Activated CD8-positive, alpha-beta T cell treated with anti-CD3 and anti-CD28 coated beads for 36 hours (primary cell): ENCODE measurements around the gene ADPRHL1. TPM values are rescaled to one million over a fixed set of nuclear protein-coding genes. Genes with fewer than 3 reads are reported as not detected.

Experiments
- ATAC-seq: fragments of 200-7000 bp; cut with Tn5 transposase; one replicate; pipeline ENCODE4 v1.10.0; 2021; ENCODE audit warnings: mild to moderate bottlenecking, moderate library complexity
- CTCF ChIA-PET: fragments of 350-600 bp; sonication (Branson Sonifier 250); formaldehyde crosslinking; loops from one replicate; lab custom pipeline; 2021; ENCODE audit warnings: antibody characterized with exemption; lab: Charles Lee
- POLR2A ChIA-PET: fragments of 350-600 bp; sonication (Branson Sonifier 250); formaldehyde crosslinking; loops from one replicate; lab custom pipeline; 2021; ENCODE audit warnings: antibody characterized with exemption; lab: Charles Lee
- DNase-seq: peaks from one replicate; pipeline ENCODE4 v3.0.0-alpha.2; 2020
- H3K27ac Mint-ChIP-seq: one replicate; pipeline ENCODE4 v1.8.0; 2021; ENCODE audit warnings: mild to moderate bottlenecking, mixed read lengths
- H3K27me3 Mint-ChIP-seq: one replicate; pipeline ENCODE4 v1.8.0; 2021; ENCODE audit warnings: mixed read lengths
- H3K36me3 Mint-ChIP-seq: one replicate; pipeline ENCODE4 v1.8.0; 2021; ENCODE audit warnings: low read depth, mixed read lengths
- H3K4me1 Mint-ChIP-seq: one replicate; pipeline ENCODE4 v1.8.0; 2021; ENCODE audit warnings: low read depth, mixed read lengths
- H3K4me3 Mint-ChIP-seq: one replicate; pipeline ENCODE4 v1.8.0; 2021; ENCODE audit warnings: mild to moderate bottlenecking, moderate library complexity, mixed read lengths
- H3K9me3 Mint-ChIP-seq: one replicate; pipeline ENCODE4 v1.8.0; 2021; ENCODE audit warnings: mixed read lengths
- CTCF ChIP-seq: fragments of 200-600 bp; IDR thresholded peaks from one replicate; pipeline ENCODE4 v1.8.0; 2022; ENCODE audit warnings: antibody characterized with exemption, mild to moderate bottlenecking
- intact Hi-C: fragments of 100-400 bp; cut with micrococcal nuclease; formaldehyde crosslinking; loops from one replicate; pipeline ENCODE4 v1.10.0; 2022
- total RNA-seq, 2 experiments: library from RNA; stranded (reverse); gene quantifications; one replicate each; pipeline ENCODE4 v1.2.3, GENCODE V29; 2021

ADPRHL1 gene
- total RNA-seq, 2 experiments from 2014 or later = 0.23 to 0.36 TPM

DNA sequence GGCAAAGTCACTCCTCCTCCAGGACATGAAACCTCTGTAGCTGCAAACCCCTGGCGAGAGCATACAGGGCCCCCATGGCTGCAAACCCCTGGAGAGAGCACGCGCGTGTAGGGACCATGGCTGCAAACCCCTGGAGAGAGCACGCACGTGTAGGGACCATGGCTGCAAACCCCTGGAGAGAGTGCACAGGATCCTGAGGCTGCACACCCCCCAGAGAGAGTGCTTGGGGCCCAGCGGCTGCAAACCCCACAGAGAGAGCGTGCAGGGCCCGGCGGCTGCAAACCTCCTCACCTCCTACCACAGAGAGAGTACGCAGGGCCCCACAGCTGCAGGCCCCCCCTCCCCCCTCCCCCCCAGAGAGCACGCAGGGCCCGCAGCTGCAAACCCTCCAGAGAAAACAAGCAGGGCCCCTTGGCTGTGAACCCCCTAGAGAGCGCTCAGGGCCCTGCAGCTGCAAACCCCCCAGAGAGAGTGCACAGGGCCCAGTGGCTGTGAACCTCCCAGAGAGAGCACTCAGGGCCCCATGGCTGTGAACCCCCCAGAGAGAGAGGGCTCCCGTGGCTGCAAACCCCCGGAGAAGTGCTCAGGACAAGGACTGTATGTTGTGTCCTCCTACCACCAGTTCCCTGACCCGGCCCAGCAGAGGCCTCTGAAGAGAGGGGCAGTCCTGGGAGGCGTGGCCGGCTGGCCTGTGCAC is 7.3 kb downstream of the ADPRHL1 start:
- POLR2A ChIA-PET = no interaction called here
- no peak for DNase-seq
- H3K9me3 Mint-ChIP-seq = peaks cover 3% of the 10 kb centered on the region
- H3K27ac Mint-ChIP-seq = no peak overlapping the region
- H3K36me3 Mint-ChIP-seq = no peaks in the 10 kb centered on the region
- no peaks in the 10 kb centered on the region for H3K4me1 Mint-ChIP-seq
- intact Hi-C loops = no loop called here
- CTCF ChIA-PET = no interaction called here
- no peak for TF ChIP-seq CTCF
- no peak for ATAC-seq
- H3K4me3 Mint-ChIP-seq = no peak overlapping the region
- no peaks in the 10 kb centered on the region for H3K27me3 Mint-ChIP-seq

GRCh38 chr13:113443991-113444390 is 9.3 kb downstream of the ADPRHL1 start:
- H3K4me1 Mint-ChIP-seq = no peaks in the 10 kb centered on the region

GRCh38 chr13:113442985-113443362 is 10.3 kb downstream of the ADPRHL1 start:
- Mint-ChIP-seq H3K9me3 (peaks cover 3% of the 10 kb centered on the region), H3K36me3 (no peaks in the 10 kb centered on the region), H3K27ac (no peak overlapping the region), H3K4me3 (no peak overlapping the region), H3K4me1 (no peaks in the 10 kb centered on the region), H3K27me3 (no peaks in the 10 kb centered on the region)
- CTCF ChIA-PET = no interaction called here
- POLR2A ChIA-PET = interaction anchor here (1.0 kb wide), 1 partner anchor 25 kb away, joined by 3 read pairs; no protein-coding TSS in a partner anchor
- intact Hi-C loops = no loop called here
- DNase-seq (no peak), ATAC-seq (no peak)
- no peak for TF ChIP-seq CTCF

More at GRCh38 chr13:113443991-113444390, 9.3 kb downstream of the ADPRHL1 start:
- Mint-ChIP-seq H3K27me3 (no peaks in the 10 kb centered on the region), H3K9me3 (peaks cover 3% of the 10 kb centered on the region), H3K36me3 (no peaks in the 10 kb centered on the region), H3K27ac (no peak overlapping the region), H3K4me3 (no peak overlapping the region)
- ATAC-seq = no peak
- ChIA-PET CTCF (no interaction called here), POLR2A (no interaction called here)
- no peak for DNase-seq
- TF ChIP-seq CTCF = no peak
- intact Hi-C loops = no loop called here

GRCh38 chr13:113442354-113442984 is 10.8 kb downstream of the ADPRHL1 start:
- no peak overlapping the region for H3K4me3 Mint-ChIP-seq
- DNase-seq (no peak), ATAC-seq (no peak)
- no peaks in the 10 kb centered on the region for H3K27me3 Mint-ChIP-seq
- intact Hi-C loops = no loop called here
- ChIA-PET CTCF (no interaction called here), POLR2A (interaction anchor here (1.0 kb wide), 1 partner anchor 25 kb away, joined by 3 read pairs; no protein-coding TSS in a partner anchor)
- no peak for TF ChIP-seq CTCF
- no peaks in the 10 kb centered on the region for H3K4me1 Mint-ChIP-seq
- H3K27ac Mint-ChIP-seq = no peak overlapping the region
- peaks cover 2% of the 10 kb centered on the region for H3K9me3 Mint-ChIP-seq
- no peaks in the 10 kb centered on the region for H3K36me3 Mint-ChIP-seq

GRCh38 chr13:113441661-113442060 is 11.6 kb downstream of the ADPRHL1 start:
- H3K27ac Mint-ChIP-seq = no peak overlapping the region

More at GRCh38 chr13:113441661-113442060, 11.6 kb downstream of the ADPRHL1 start:
- H3K4me3 Mint-ChIP-seq = no peak overlapping the region
- no peaks in the 10 kb centered on the region for H3K4me1 Mint-ChIP-seq
- H3K9me3 Mint-ChIP-seq = no peaks in the 10 kb centered on the region
- intact Hi-C loops = no loop called here
- no peaks in the 10 kb centered on the region for H3K27me3 Mint-ChIP-seq
- no peak for TF ChIP-seq CTCF
- no peak for ATAC-seq
- no peak for DNase-seq
- H3K36me3 Mint-ChIP-seq = no peaks in the 10 kb centered on the region
- POLR2A ChIA-PET = interaction anchor here (1.0 kb wide), 1 partner anchor 24 kb away, joined by 3 read pairs; no protein-coding TSS in a partner anchor
- CTCF ChIA-PET = no interaction called here
